K562 (cell line): ENCODE data around the gene NUP205. TPM values are rescaled to one million over a fixed set of nuclear protein-coding genes. Genes with fewer than 3 reads are reported as not detected.

Source experiments
- ADNP ChIP-seq: fragments of 200-800 bp; sonication (Bioruptor generic); IDR thresholded peaks from 2 replicates; pipeline ENCODE4 v1.6.1; 2016; ENCODE audit warnings: missing genetic modification characterization, missing compliant biosample characterization
- CEBPG ChIP-seq, 3 experiments: fragments of 200-800 bp in 1 of 3; sonication (Bioruptor generic) in 1 of 3; sonication (generic) in 1 of 3; formaldehyde crosslinking in 1 of 3; IDR thresholded peaks in 2 of 3; conservative IDR thresholded peaks in 1 of 3; 2 replicates each; pipeline versions ENCODE4 v1.6.1 to v1.8.0; 2016 to 2022; ENCODE audit warnings: missing compliant biosample characterization in 2 of 3, missing genetic modification characterization in 2 of 3, mild to moderate bottlenecking in 1 of 3, missing genetic modification reagents in 1 of 3
- CTBP1 ChIP-seq: fragments of 450-650 bp; IDR thresholded peaks from 2 replicates; pipeline ENCODE4 v1.6.1; 2016; ENCODE audit warnings: borderline replicate concordance
- GATAD2A ChIP-seq: fragments of 450-650 bp; IDR thresholded peaks from 2 replicates; pipeline ENCODE4 v1.6.1; 2017
- GTF3C2 ChIP-seq: IDR thresholded peaks from 3 replicates; pipeline ENCODE4 v1.6.1; 2011; ENCODE audit warnings: borderline replicate concordance, mild to moderate bottlenecking, moderate library complexity; ENCODE audit not compliant: insufficient read length; ENCODE audit errors: extremely low read depth
- HMBOX1 ChIP-seq: sonication (generic); IDR thresholded peaks from 2 replicates; pipeline ENCODE4 v1.6.1; 2016
- HNRNPH1 ChIP-seq: fragments of 200-400 bp; formaldehyde crosslinking; optimal IDR thresholded peaks from 2 replicates; pipeline ENCODE3; 2017; ENCODE audit warnings: low read depth, mild to moderate bottlenecking, low read length, moderate library complexity
- NONO ChIP-seq, 2 experiments: fragments of 200-400 bp in 1 of 2; fragments of 450-650 bp in 1 of 2; formaldehyde crosslinking in 1 of 2; IDR thresholded peaks; 2 replicates each; pipeline ENCODE4 v1.6.1; 2017; ENCODE audit warnings: low read depth in 2 of 2, mild to moderate bottlenecking in 2 of 2, moderate library complexity in 2 of 2, low read length in 1 of 2
- RBM39 ChIP-seq: fragments of 200-400 bp; formaldehyde crosslinking; optimal IDR thresholded peaks from 2 replicates; pipeline ENCODE3; 2018; ENCODE audit warnings: low read depth, low read length
- TOE1 ChIP-seq, 2 experiments: fragments of 450-650 bp in 1 of 2; sonication (generic) in 1 of 2; formaldehyde crosslinking in 1 of 2; IDR thresholded peaks; 2 replicates each; pipeline versions ENCODE4 v1.7.1 to v1.8.0; 2016 to 2022; ENCODE audit warnings: borderline replicate concordance in 2 of 2, mild to moderate bottlenecking in 2 of 2, antibody characterized with exemption in 1 of 2, inconsistent platforms in 1 of 2, low read depth in 1 of 2, missing genetic modification reagents in 1 of 2, moderate library complexity in 1 of 2
- VEZF1 ChIP-seq: fragments of 200-800 bp; sonication (Bioruptor generic); IDR thresholded peaks from 2 replicates; pipeline ENCODE4 v1.6.1; 2017; ENCODE audit warnings: missing genetic modification characterization, missing compliant biosample characterization
- ZBTB2 ChIP-seq: fragments of 450-650 bp; IDR thresholded peaks from 2 replicates; pipeline ENCODE4 v1.6.1; 2016; ENCODE audit warnings: antibody characterized with exemption
- ZBTB34 ChIP-seq: fragments of 250-450 bp; sonication (Bioruptor Pico); IDR thresholded peaks from 2 replicates; pipeline ENCODE4 v1.8.0; 2021; ENCODE audit warnings: mild to moderate bottlenecking, moderate library complexity
- polyA plus RNA-seq, 8 experiments: library from polyadenylated mRNA; depleted of rRNA in 4 of 8; stranded (reverse) in 5 of 8; unstranded in 3 of 8; fragments of >200 nt; fragmentation: Nextera tagmentation in 2 of 8; fragmentation: Illumina TruSeq in 1 of 8; extraction: Ambion mirVana in 2 of 8; extraction: Trizol in 1 of 8; gene quantifications; 2 replicates each; pipeline versions ENCODE4 v1.2.1 to v1.2.3, GENCODE V29; 2011 to 2014; ENCODE audit warnings: inconsistent platforms in 1 of 8, missing spikeins in 1 of 8
- total RNA-seq, 7 experiments: library from RNA; depleted of rRNA in 6 of 7; stranded (reverse); fragments of >200 nt in 6 of 7; fragmentation: Illumina TruSeq in 2 of 7; extraction: Trizol in 2 of 7; gene quantifications; 2 replicates each; pipeline versions ENCODE4 v1.2.1 to v1.2.3, GENCODE V29; 2011 to 2021; ENCODE audit warnings: low replicate concordance in 1 of 7

Gene NUP205
- total and polyA plus RNA-seq, 9 of the 15 experiments (the other 6 are each of a cell fraction or from before 2014, with no cell fraction given) = 101 to 282 (median 193) TPM

GRCh38 chr7:135557455-135558336, at the start of gene NUP205 (continued):
- TF ChIP-seq VEZF1 (CRISPR knock-in tag) = peak; percentile 64
- TF ChIP-seq NONO (IDR thresholded peaks at IDR 0.05; ENCODE audit: low read depth in 2 of 2, low read length in 1 of 2) = no peak
- no peak for TF ChIP-seq GTF3C2
- TF ChIP-seq CEBPG (CRISPR knock-in tag; IDR thresholded peaks at IDR 0.05) = peak; percentile 20; the same call in 1 of the 2 replicates
- no peak for TF ChIP-seq CEBPG (tag; conservative IDR thresholded peaks at IDR 0.05 in 1 of 2, IDR thresholded peaks at IDR 0.05 in 1 of 2)
- TF ChIP-seq GATAD2A = 0 out of 2 replicates have a peak, but pooled peaks have one; percentile 20
- peak; percentile 87 for TF ChIP-seq TOE1 (IDR thresholded peaks at IDR 0.05; ENCODE audit: borderline replicate concordance)
- TF ChIP-seq TOE1 (CRISPR knock-in tag; IDR thresholded peaks at IDR 0.05; ENCODE audit: borderline replicate concordance, low read depth) = no peak; the same call in 1 of the 2 replicates
- 0 out of 2 replicates have a peak, but pooled peaks have one; percentile 66 for TF ChIP-seq CTBP1
- 0 out of 2 replicates have a peak, but pooled peaks have one; percentile 9 for TF ChIP-seq ZBTB2
- no peak for TF ChIP-seq HNRNPH1
- no peak for TF ChIP-seq ZBTB34 (CRISPR knock-in tag)
- no peak for TF ChIP-seq ADNP (tag)
- peak; percentile 90 for TF ChIP-seq RBM39
- TF ChIP-seq HMBOX1 = 0 out of 2 replicates have a peak, but pooled peaks have one; percentile 12
